ENCODE results near the gene ABCA2. TPM values are rescaled to one million over a fixed set of nuclear protein-coding genes. Genes with fewer than 3 reads are reported as not detected.

Gene ABCA2
- total RNA-seq, 1 experiment from 2014 or later: 27.0 TPM

- H3K9me3 ChIP-seq (ENCODE audit: control insufficient read depth, insufficient read depth, low read depth, low read length): no peaks in the 10 kb centered on the region
- H3K27me3 ChIP-seq (ENCODE audit: control insufficient read depth, insufficient read depth, low read length): no peaks in the 10 kb centered on the region
- in situ Hi-C loops (cut with HindIII; ENCODE audit: low pct_unique_long_range_greater_than_20kb, low sequenced_read_pairs): no loop called here
- BruUV-seq (replicated peaks): no TSS peak
- ChIA-PET CTCF (no interaction called here), POLR2A (no interaction called here)
- no peak for ATAC-seq
- H3K4me3 ChIP-seq (ENCODE audit: low read depth in 2 of 2, low read length in 2 of 2): no peak overlapping the region
- no peak overlapping the region for H3K27ac ChIP-seq (ENCODE audit: low read length)
- DNase-seq (ENCODE audit: low read depth, low spot score): no peak
- intact Hi-C loops (cut with micrococcal nuclease; ENCODE audit: unreplicated experiment): no loop called here
- TF ChIP-seq POLR2AphosphoS5 (IDR thresholded peaks at IDR 0.05; ENCODE audit: low read depth, low read length) (no peak), CTCF (IDR thresholded peaks at IDR 0.05) (no peak), TCF7L2 (IDR thresholded peaks at IDR 0.05; ENCODE audit: low read depth, low read length) (no peak), SIN3A (IDR thresholded peaks at IDR 0.05; ENCODE audit: borderline replicate concordance, insufficient read depth, low read depth, low read length) (no peak)
- TF ChIP-seq, protein P1, sequence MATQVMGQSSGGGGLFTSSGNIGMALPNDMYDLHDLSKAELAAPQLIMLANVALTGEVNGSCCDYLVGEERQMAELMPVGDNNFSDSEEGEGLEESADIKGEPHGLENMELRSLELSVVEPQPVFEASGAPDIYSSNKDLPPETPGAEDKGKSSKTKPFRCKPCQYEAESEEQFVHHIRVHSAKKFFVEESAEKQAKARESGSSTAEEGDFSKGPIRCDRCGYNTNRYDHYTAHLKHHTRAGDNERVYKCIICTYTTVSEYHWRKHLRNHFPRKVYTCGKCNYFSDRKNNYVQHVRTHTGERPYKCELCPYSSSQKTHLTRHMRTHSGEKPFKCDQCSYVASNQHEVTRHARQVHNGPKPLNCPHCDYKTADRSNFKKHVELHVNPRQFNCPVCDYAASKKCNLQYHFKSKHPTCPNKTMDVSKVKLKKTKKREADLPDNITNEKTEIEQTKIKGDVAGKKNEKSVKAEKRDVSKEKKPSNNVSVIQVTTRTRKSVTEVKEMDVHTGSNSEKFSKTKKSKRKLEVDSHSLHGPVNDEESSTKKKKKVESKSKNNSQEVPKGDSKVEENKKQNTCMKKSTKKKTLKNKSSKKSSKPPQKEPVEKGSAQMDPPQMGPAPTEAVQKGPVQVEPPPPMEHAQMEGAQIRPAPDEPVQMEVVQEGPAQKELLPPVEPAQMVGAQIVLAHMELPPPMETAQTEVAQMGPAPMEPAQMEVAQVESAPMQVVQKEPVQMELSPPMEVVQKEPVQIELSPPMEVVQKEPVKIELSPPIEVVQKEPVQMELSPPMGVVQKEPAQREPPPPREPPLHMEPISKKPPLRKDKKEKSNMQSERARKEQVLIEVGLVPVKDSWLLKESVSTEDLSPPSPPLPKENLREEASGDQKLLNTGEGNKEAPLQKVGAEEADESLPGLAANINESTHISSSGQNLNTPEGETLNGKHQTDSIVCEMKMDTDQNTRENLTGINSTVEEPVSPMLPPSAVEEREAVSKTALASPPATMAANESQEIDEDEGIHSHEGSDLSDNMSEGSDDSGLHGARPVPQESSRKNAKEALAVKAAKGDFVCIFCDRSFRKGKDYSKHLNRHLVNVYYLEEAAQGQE (IDR thresholded peaks at IDR 0.05; ENCODE audit: insufficient read depth in 1 of 2, low read depth in 2 of 2, low read length in 1 of 2): no peak
- no peaks in the 10 kb centered on the region for H3K4me1 ChIP-seq (ENCODE audit: control insufficient read depth, insufficient read depth, low read length)
- no peaks in the 10 kb centered on the region for H3K36me3 ChIP-seq (ENCODE audit: control insufficient read depth, insufficient read depth, low read length)
Measured at GRCh38 chr9:137013571-137013940, 14.5 kb downstream of the ABCA2 start.

DNA sequence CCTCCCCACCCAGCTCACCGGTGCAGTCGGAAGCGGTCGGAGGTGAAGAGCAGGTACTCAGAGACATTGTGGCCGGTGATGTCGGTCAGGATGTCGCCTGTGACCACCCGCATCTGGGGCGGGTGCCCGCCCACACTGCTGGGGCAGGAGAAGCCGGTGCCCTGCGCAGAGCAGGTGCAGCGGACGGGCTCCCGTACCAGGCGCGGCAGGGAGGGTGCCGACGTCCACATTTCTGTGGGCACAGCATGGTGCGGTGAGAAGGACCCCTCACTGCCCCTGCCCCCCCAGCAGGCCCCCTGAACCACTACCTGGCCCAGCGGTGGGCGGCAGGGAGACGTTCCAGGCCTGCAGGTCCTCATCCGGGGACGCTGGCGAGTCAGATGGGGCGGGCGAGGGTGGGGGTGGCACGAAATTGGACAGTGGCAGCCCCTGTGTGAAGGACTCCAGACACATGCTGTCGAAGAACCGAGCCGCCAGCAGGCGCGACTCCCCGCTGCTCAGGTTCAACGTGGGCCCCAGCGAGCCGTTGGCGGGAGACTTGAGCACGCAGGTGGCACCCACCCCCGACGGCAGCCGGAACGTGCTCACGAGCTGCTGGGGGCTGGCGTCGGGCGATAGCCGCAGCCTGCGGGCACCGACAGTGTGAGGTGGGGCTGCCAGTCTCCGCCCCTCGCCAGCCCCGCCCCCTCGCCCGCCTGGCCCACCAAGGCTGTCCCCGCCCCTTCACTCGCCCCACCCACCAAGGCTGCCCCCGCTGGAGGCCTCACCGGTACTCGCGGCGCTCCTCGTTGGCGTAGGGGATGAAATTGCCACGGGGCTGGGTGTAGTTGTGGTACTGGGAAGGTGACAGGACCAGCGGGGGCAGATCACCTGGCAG, 15.1 kb downstream of the ABCA2 start:
- Histone ChIP-seq H3K36me3 (ENCODE audit: control insufficient read depth, insufficient read depth, low read length) (no peaks in the 10 kb centered on the region), H3K4me3 (ENCODE audit: low read depth in 2 of 2, low read length in 2 of 2) (no peak overlapping the region), H3K9me3 (ENCODE audit: control insufficient read depth, insufficient read depth, low read depth, low read length) (no peaks in the 10 kb centered on the region), H3K4me1 (ENCODE audit: control insufficient read depth, insufficient read depth, low read length) (no peaks in the 10 kb centered on the region), H3K27ac (ENCODE audit: low read length) (no peak overlapping the region), H3K27me3 (ENCODE audit: control insufficient read depth, insufficient read depth, low read length) (no peaks in the 10 kb centered on the region)
- ChIA-PET CTCF (no interaction called here), POLR2A (no interaction called here)
- in situ Hi-C loops (cut with HindIII; ENCODE audit: low pct_unique_long_range_greater_than_20kb, low sequenced_read_pairs): no loop called here
- TF ChIP-seq CTCF (IDR thresholded peaks at IDR 0.05): no peak
- no peak for TF ChIP-seq SIN3A (IDR thresholded peaks at IDR 0.05; ENCODE audit: borderline replicate concordance, insufficient read depth, low read depth, low read length)
- TF ChIP-seq TCF7L2 (IDR thresholded peaks at IDR 0.05; ENCODE audit: low read depth, low read length): no peak
- TF ChIP-seq, protein P1 (IDR thresholded peaks at IDR 0.05; ENCODE audit: insufficient read depth in 1 of 2, low read depth in 2 of 2, low read length in 1 of 2): no peak
- no peak for DNase-seq (ENCODE audit: low read depth, low spot score)
- BruUV-seq (replicated peaks): no TSS peak
- intact Hi-C loops (cut with micrococcal nuclease; ENCODE audit: unreplicated experiment): no loop called here
- no peak for ATAC-seq
